ENCODE data around the gene SMIM20.

The SMIM20 gene

GRCh38 chr4:25928379-25929297 is 14.6 kb downstream of the SMIM20 start:
- peak; percentile 79 for DNase-seq

GRCh38 chr4:25929298-25929686 is 15.3 kb downstream of the SMIM20 start:
- DNase-seq = peak; percentile 45

- DNase-seq = no peak
These were observed 16.8 kb downstream of the SMIM20 start for GRCh38 chr4:25930731-25931354.

- no peak for DNase-seq
These were observed 22.7 kb downstream of the SMIM20 start for GRCh38 chr4:25936696-25937095.

GRCh38 chr4:25937801-25938200 is 23.8 kb downstream of the SMIM20 start:
- DNase-seq = no peak

GRCh38 chr4:25938366-25938765 is 24.3 kb downstream of the SMIM20 start:
- no peak for DNase-seq

GRCh38 chr4:25938787-25939186 is 24.8 kb downstream of the SMIM20 start:
- peak; percentile 15 for DNase-seq

GRCh38 chr4:25939330-25939729 is 25.3 kb downstream of the SMIM20 start:
- DNase-seq = no peak

- no peak for DNase-seq
These were observed 27.6 kb downstream of the SMIM20 start for GRCh38 chr4:25941457-25942221.

- no peak for DNase-seq
These were observed 29.3 kb downstream of the SMIM20 start for GRCh38 chr4:25943312-25943711.

GRCh38 chr4:25943805-25944204 is 29.8 kb downstream of the SMIM20 start:
- DNase-seq = no peak

GRCh38 chr4:25948051-25948450 is 34.0 kb downstream of the SMIM20 start:
- no peak for DNase-seq

- peak; percentile 27 for DNase-seq
These were observed 35.2 kb downstream of the SMIM20 start for GRCh38 chr4:25949173-25949748.

- no peak for DNase-seq
These were observed 36.0 kb downstream of the SMIM20 start for GRCh38 chr4:25949994-25950393.

GRCh38 chr4:25950461-25951389 is 36.7 kb downstream of the SMIM20 start:
- DNase-seq = peak; percentile 51

- peak; percentile 16 for DNase-seq
These were observed 37.5 kb downstream of the SMIM20 start for GRCh38 chr4:25951390-25951952.

GRCh38 chr4:25953740-25954139 is 39.7 kb downstream of the SMIM20 start:
- DNase-seq = peak; percentile 77

GRCh38 chr4:25954293-25954904 is 40.4 kb downstream of the SMIM20 start:
- no peak for DNase-seq

- no peak for DNase-seq
These were observed 41.7 kb downstream of the SMIM20 start for GRCh38 chr4:25955705-25956104.

- no peak for DNase-seq
These were observed 42.2 kb downstream of the SMIM20 start for GRCh38 chr4:25956260-25956659.

- no peak for DNase-seq
These were observed 44.1 kb downstream of the SMIM20 start for GRCh38 chr4:25958110-25958509.

Measured in NCI-H69 (cell line).